ENCODE results near the gene TRPV4. TPM values are rescaled to one million over a fixed set of nuclear protein-coding genes. Genes with fewer than 3 reads are reported as not detected.

TRPV4 gene
- total RNA-seq, 2 experiments from 2014 or later: 2.1 TPM; not detected in 1

GRCh38 chr12:109840305-109841074, 7.3 kb upstream of the TRPV4 start:
- Histone ChIP-seq H2AFZ (ENCODE audit: low read length) (no peak overlapping the region), H3K4me2 (ENCODE audit: low read length) (no peak overlapping the region), H3K79me2 (ENCODE audit: insufficient read depth, low read depth, low read length) (no peaks in the 10 kb centered on the region), H3K36me3 (ENCODE audit: insufficient read depth, low read length) (no peaks in the 10 kb centered on the region), H3K27ac (ENCODE audit: low read depth, low read length, poor library complexity, severe bottlenecking) (no peak overlapping the region), H3K9me3 (ENCODE audit: low read length) (no peaks in the 10 kb centered on the region), H3K9me2 (ENCODE audit: insufficient read depth, low read length) (no peaks in the 10 kb centered on the region), H3K4me1 (ENCODE audit: insufficient read depth, low read length, poor library complexity, severe bottlenecking) (peaks cover 6% of the 10 kb centered on the region), H4K20me1 (ENCODE audit: insufficient read depth, low read length) (no peaks in the 10 kb centered on the region), H3K4me3 (ENCODE audit: low read depth, low read length, poor library complexity, severe bottlenecking) (no peak overlapping the region)
- no peak for TF ChIP-seq EZH2phosphoT487 (IDR thresholded peaks at IDR 0.05; ENCODE audit: borderline replicate concordance, low read depth, low read length)
- TF ChIP-seq CTCF (conservative IDR thresholded peaks at IDR 0.05; ENCODE audit: low read length): no peak
- ChIA-PET POLR2A (no interaction called here), CTCF (ENCODE audit: unreplicated experiment) (interaction anchor here (0.6 to 0.9 kb wide), 2 partner anchors 35 to 69 kb away, joined by 3 read pairs; no protein-coding TSS in a partner anchor)
- intact Hi-C loops (cut with micrococcal nuclease; ENCODE audit: unreplicated experiment): no loop called here
- BruUV-seq (replicated peaks): no TSS peak
- DNase-seq (ENCODE audit: low spot score): no peak

DNA sequence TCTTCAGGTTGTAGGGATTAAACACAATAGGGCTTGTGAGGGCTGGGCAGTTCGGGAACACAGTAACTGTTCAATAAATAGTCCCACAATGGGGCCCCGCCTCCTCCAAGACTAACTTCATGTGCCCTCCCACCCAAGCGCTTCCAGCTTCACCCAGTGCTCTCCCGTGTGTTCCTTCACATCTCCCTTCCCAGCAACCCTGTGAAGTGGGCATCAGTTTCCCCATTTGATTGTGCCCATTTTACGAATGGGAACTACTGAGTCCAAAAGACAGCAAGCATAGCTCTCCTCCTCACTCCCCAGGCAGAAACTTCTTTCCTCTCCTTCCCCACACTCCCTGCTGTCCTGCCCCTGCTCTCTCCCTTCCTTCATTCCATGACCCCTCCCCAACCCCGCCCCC, 6.2 kb upstream of the TRPV4 start:
- TF ChIP-seq EZH2phosphoT487 (IDR thresholded peaks at IDR 0.05; ENCODE audit: borderline replicate concordance, low read depth, low read length) (no peak), CTCF (conservative IDR thresholded peaks at IDR 0.05; ENCODE audit: low read length) (no peak)
- DNase-seq (ENCODE audit: low spot score): no peak
- H3K27ac ChIP-seq (ENCODE audit: low read depth, low read length, poor library complexity, severe bottlenecking): no peak overlapping the region
- H3K36me3 ChIP-seq (ENCODE audit: insufficient read depth, low read length): no peaks in the 10 kb centered on the region
- H2AFZ ChIP-seq (ENCODE audit: low read length): no peak overlapping the region
- no peak overlapping the region for H3K4me3 ChIP-seq (ENCODE audit: low read depth, low read length, poor library complexity, severe bottlenecking)
- H3K4me2 ChIP-seq (ENCODE audit: low read length): no peak overlapping the region
- BruUV-seq (replicated peaks): no TSS peak
- intact Hi-C loops (cut with micrococcal nuclease; ENCODE audit: unreplicated experiment): no loop called here
- CTCF ChIA-PET (ENCODE audit: unreplicated experiment): no interaction called here
- H3K9me3 ChIP-seq (ENCODE audit: low read length): no peaks in the 10 kb centered on the region
- POLR2A ChIA-PET: interaction anchor here (0.6 kb wide), 1 partner anchor 49 kb away, joined by 10 read pairs; no protein-coding TSS in a partner anchor
- H3K9me2 ChIP-seq (ENCODE audit: insufficient read depth, low read length): no peaks in the 10 kb centered on the region
- no peaks in the 10 kb centered on the region for H4K20me1 ChIP-seq (ENCODE audit: insufficient read depth, low read length)
- H3K79me2 ChIP-seq (ENCODE audit: insufficient read depth, low read depth, low read length): no peaks in the 10 kb centered on the region
- H3K4me1 ChIP-seq (ENCODE audit: insufficient read depth, low read length, poor library complexity, severe bottlenecking): no peaks in the 10 kb centered on the region

DNA sequence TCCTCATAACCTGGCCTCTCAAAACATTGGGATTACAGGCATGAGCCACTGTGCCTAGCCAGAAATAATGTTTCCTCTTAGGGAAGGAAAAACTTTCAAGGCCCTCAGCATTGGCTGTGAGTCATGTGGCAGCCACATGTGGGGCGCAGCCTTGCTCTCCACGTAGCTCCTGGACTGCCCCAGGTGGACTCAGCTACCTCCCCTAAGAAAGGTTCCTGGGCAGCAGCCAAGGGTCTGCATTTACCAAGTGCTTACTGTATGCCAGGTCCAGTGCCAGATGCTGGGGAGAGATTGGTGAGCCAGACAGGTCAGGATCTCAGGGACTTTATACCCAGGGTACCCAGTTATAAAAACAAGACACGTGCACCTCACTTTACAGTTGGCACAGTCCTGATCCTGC, 3.7 kb upstream of the TRPV4 start:
- no peak overlapping the region for H3K27ac ChIP-seq (ENCODE audit: low read depth, low read length, poor library complexity, severe bottlenecking)
- H3K4me1 ChIP-seq (ENCODE audit: insufficient read depth, low read length, poor library complexity, severe bottlenecking): no peaks in the 10 kb centered on the region
- H3K9me3 ChIP-seq (ENCODE audit: low read length): no peaks in the 10 kb centered on the region
- no peak overlapping the region for H3K4me3 ChIP-seq (ENCODE audit: low read depth, low read length, poor library complexity, severe bottlenecking)
- POLR2A ChIA-PET: interaction anchor here (0.6 kb wide), 1 partner anchor 13 kb away, joined by 4 read pairs; no protein-coding TSS in a partner anchor
- H3K4me2 ChIP-seq (ENCODE audit: low read length): no peak overlapping the region
- no peaks in the 10 kb centered on the region for H3K9me2 ChIP-seq (ENCODE audit: insufficient read depth, low read length)
- intact Hi-C loops (cut with micrococcal nuclease; ENCODE audit: unreplicated experiment): no loop called here
- H3K36me3 ChIP-seq (ENCODE audit: insufficient read depth, low read length): no peaks in the 10 kb centered on the region
- CTCF ChIA-PET (ENCODE audit: unreplicated experiment): no interaction called here
- BruUV-seq (replicated peaks): no TSS peak
- no peaks in the 10 kb centered on the region for H3K79me2 ChIP-seq (ENCODE audit: insufficient read depth, low read depth, low read length)
- H4K20me1 ChIP-seq (ENCODE audit: insufficient read depth, low read length): no peaks in the 10 kb centered on the region
- no peak for TF ChIP-seq CTCF (conservative IDR thresholded peaks at IDR 0.05; ENCODE audit: low read length)
- TF ChIP-seq EZH2phosphoT487 (IDR thresholded peaks at IDR 0.05; ENCODE audit: borderline replicate concordance, low read depth, low read length): no peak
- no peak overlapping the region for H2AFZ ChIP-seq (ENCODE audit: low read length)
- DNase-seq (ENCODE audit: low spot score): no peak

Measured in OCI-LY7 (cell line).